Astrocyte of the spinal cord (primary cell): Measurements from ENCODE around the gene MIDN.

Experiments used
- DNase-seq: peaks from one replicate; pipeline ENCODE4 v3.0.0; 2011; ENCODE audit warnings: low read depth, low spot score
- H3K4me3 ChIP-seq: 2 replicates; pipeline ENCODE4 v1.5.1; 2011; ENCODE audit warnings: low read depth, mild to moderate bottlenecking, low read length, moderate library complexity
- CTCF ChIP-seq: IDR thresholded peaks from 2 replicates; pipeline ENCODE4 v1.5.1; 2012; ENCODE audit warnings: low read depth, mild to moderate bottlenecking, low read length, inconsistent platforms
- in situ Hi-C: cut with HindIII; loops from 2 replicates; pipeline ENCODE4 v1.10.0; 2017; ENCODE audit warnings: low sequenced_read_pairs

MIDN gene

GRCh38 chr19:1281569-1282287, 33.3 kb downstream of the MIDN start:
- TF ChIP-seq CTCF, result no peak
- in situ Hi-C loops, result no loop called here
- H3K4me3 ChIP-seq, result no peak overlapping the region
- DNase-seq, result no peak

- no peak overlapping the region for H3K4me3 ChIP-seq
- in situ Hi-C loops, result no loop called here
- DNase-seq, result no peak
- no peak for TF ChIP-seq CTCF
Measured at GRCh38 chr19:1282588-1283206, 34.3 kb downstream of the MIDN start.

GRCh38 chr19:1283207-1283916, 35.0 kb downstream of the MIDN start:
- in situ Hi-C loops, result no loop called here
- DNase-seq, result no peak
- H3K4me3 ChIP-seq, result no peak overlapping the region
- no peak for TF ChIP-seq CTCF

GRCh38 chr19:1283917-1284292, 35.5 kb downstream of the MIDN start:
- DNase-seq, result no peak
- H3K4me3 ChIP-seq, result no peak overlapping the region
- TF ChIP-seq CTCF, result no peak
- in situ Hi-C loops, result no loop called here

GRCh38 chr19:1284293-1284978, 36.1 kb downstream of the MIDN start:
- in situ Hi-C loops, result no loop called here
- H3K4me3 ChIP-seq, result no peak overlapping the region
- no peak for TF ChIP-seq CTCF
- DNase-seq, result no peak

GRCh38 chr19:1284979-1285736, 36.8 kb downstream of the MIDN start:
- H3K4me3 ChIP-seq, result no peak overlapping the region
- DNase-seq, result no peak
- in situ Hi-C loops, result no loop called here
- TF ChIP-seq CTCF, result no peak
